H1 (cell line): ENCODE results near the gene IGF2R. TPM values are rescaled to one million over a fixed set of nuclear protein-coding genes. Genes with fewer than 3 reads are reported as not detected.

ENCODE experiments used
- CREB1 ChIP-seq: IDR thresholded peaks from 2 replicates; pipeline ENCODE4 v1.6.1; 2012; ENCODE audit warnings: inconsistent platforms
- CTCF ChIP-seq, 3 experiments: IDR thresholded peaks; 1 replicate in 2 of 3; 2 replicates in 1 of 3; pipeline versions ENCODE4 v1.5.1 to v1.6.1; 2011; ENCODE audit warnings: low read length in 3 of 3, mild to moderate bottlenecking in 3 of 3, inconsistent platforms in 2 of 3, low read depth in 1 of 3, moderate library complexity in 1 of 3; ENCODE audit not compliant: insufficient read depth in 1 of 3; ENCODE audit errors: control extremely low read depth in 1 of 3
- EGR1 ChIP-seq: IDR thresholded peaks from 2 replicates; pipeline ENCODE4 v1.6.1; 2011; ENCODE audit warnings: low read depth, low read length, borderline replicate concordance
- HDAC6 ChIP-seq: IDR thresholded peaks from one replicate; pipeline ENCODE4 v1.7.1; 2012; ENCODE audit warnings: low read depth, mild to moderate bottlenecking, inconsistent platforms, low read length, moderate library complexity
- NANOG ChIP-seq: IDR thresholded peaks from 2 replicates; pipeline ENCODE4 v1.6.1; 2011; ENCODE audit warnings: low read length, low read depth, mild to moderate bottlenecking, inconsistent platforms; ENCODE audit not compliant: insufficient read depth, poor library complexity, severe bottlenecking
- polyA plus RNA-seq, 7 experiments: library from polyadenylated mRNA; depleted of rRNA in 3 of 7; stranded (reverse) in 5 of 7; unstranded in 2 of 7; fragments of >200 nt in 5 of 7; fragments of 200-250 nt in 2 of 7; gene quantifications; 1 replicate in 5 of 7; 2 replicates in 1 of 7; 4 replicates in 1 of 7; pipeline versions ENCODE4 v1.2.1 to v1.2.3, GENCODE V29; 2011 to 2013; ENCODE audit warnings: missing spikeins in 2 of 7, mixed read lengths in 2 of 7
- total RNA-seq: library from RNA; stranded (reverse); fragmentation: NEBNext Ultra II Directional; extraction: Animal tissue kit (Norgen Biotek cat#: 25700); gene quantifications from 2 replicates; pipeline ENCODE4 v1.2.1, GENCODE V29; 2021

IGF2R gene
- total and polyA plus RNA-seq, 2 of the 8 experiments (the other 6 are each of a cell fraction or from before 2014, with no cell fraction given) = 20.6 to 74.1 TPM

DNA sequence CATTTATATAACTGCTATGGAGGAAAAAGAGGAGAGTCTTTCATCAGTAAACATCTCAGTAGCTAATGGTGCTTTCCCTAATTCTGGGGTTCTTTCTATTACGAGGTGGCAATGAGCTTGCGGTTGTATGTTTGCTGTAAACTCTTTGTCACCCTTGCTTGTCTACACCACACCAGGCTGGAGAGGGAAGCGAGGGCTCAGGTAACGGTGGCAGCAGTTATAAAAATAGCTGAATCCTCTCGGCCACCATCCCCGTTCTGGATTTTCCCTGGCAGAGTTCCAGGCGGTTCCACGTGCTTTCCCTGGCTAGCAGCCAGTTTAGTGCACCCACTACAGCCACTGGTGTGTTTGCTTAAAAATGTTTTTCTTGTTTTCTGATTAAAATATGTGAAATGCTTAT lies 39.1 kb upstream of the IGF2R start (continued):
- TF ChIP-seq CTCF (IDR thresholded peaks at IDR 0.05; ENCODE audit: control extremely low read depth in 1 of 3, insufficient read depth in 1 of 3, low read depth in 1 of 3, low read length in 3 of 3) (no peak), NANOG (no peak), CREB1 (no peak), EGR1 (no peak), HDAC6 (no peak)
- TF ChIP-seq, all 59 proteins: peak for 0
